CD14-positive monocyte (primary cell): ENCODE data around the gene CARD9. TPM values are rescaled to one million over a fixed set of nuclear protein-coding genes. Genes with fewer than 3 reads are reported as not detected.

Experiments
- DNase-seq, 3 donors: peaks; one replicate each; pipeline ENCODE4 v3.0.0-alpha.2; 2011 to 2022
- H2AFZ ChIP-seq: 2 replicates; pipeline ENCODE4 v1.6.0; 2012; ENCODE audit warnings: mild to moderate bottlenecking, low read depth, low read length, inconsistent platforms; ENCODE audit not compliant: insufficient read depth, poor library complexity, severe bottlenecking
- H3K27ac ChIP-seq, 2 donors: 1 replicate in 1 of 2; 2 replicates in 1 of 2; pipeline ENCODE4 v1.5.1; 2012 to 2013; ENCODE audit warnings: low read length in 2 of 2, control low read depth in 1 of 2, inconsistent platforms in 1 of 2, low read depth in 1 of 2, mild to moderate bottlenecking in 1 of 2
- H3K27me3 ChIP-seq, 2 donors: one replicate each; pipeline versions ENCODE4 v1.6.0 to v1.6.1; 2011 to 2013; ENCODE audit warnings: low read length in 2 of 2; ENCODE audit not compliant: control insufficient read depth in 2 of 2, insufficient read depth in 2 of 2
- H3K36me3 ChIP-seq, 2 donors: replicated peaks in 1 of 2; 1 replicate in 1 of 2; 2 replicates in 1 of 2; pipeline versions ENCODE4 v1.5.1 to v1.6.1; 2012 to 2013; ENCODE audit warnings: low read length in 2 of 2, control low read depth in 1 of 2, inconsistent platforms in 1 of 2, mild to moderate bottlenecking in 1 of 2; ENCODE audit not compliant: insufficient read depth in 2 of 2, control insufficient read depth in 1 of 2
- H3K4me1 ChIP-seq, 2 donors: 1 replicate in 1 of 2; 2 replicates in 1 of 2; pipeline versions ENCODE4 v1.5.1 to v1.6.1; 2012 to 2013; ENCODE audit warnings: low read length in 2 of 2, control low read depth in 1 of 2, inconsistent platforms in 1 of 2, mild to moderate bottlenecking in 1 of 2, moderate library complexity in 1 of 2; ENCODE audit not compliant: insufficient read depth in 2 of 2, control insufficient read depth in 1 of 2
- H3K4me2 ChIP-seq: replicated peaks from 2 replicates; pipeline ENCODE3; 2012; ENCODE audit warnings: low read length, moderate library complexity, mild to moderate bottlenecking; ENCODE audit not compliant: poor library complexity, severe bottlenecking; ENCODE audit errors: extremely low read depth
- H3K4me3 ChIP-seq, 3 experiments: fragments of 200-600 bp in 1 of 3; sonication (generic) in 1 of 3; replicated peaks in 1 of 3; 1 replicate in 2 of 3; 2 replicates in 1 of 3; pipeline ENCODE4 v1.5.1; 2011 to 2013; ENCODE audit warnings: low read length in 3 of 3, mild to moderate bottlenecking in 3 of 3, control low read depth in 2 of 3, low read depth in 2 of 3, inconsistent platforms in 1 of 3, moderate library complexity in 1 of 3
- H3K79me2 ChIP-seq: 2 replicates; pipeline ENCODE4 v1.6.0; 2012; ENCODE audit warnings: mild to moderate bottlenecking, control low read depth, inconsistent platforms, low read length, moderate library complexity; ENCODE audit not compliant: insufficient read depth
- H3K9ac ChIP-seq: 2 replicates; pipeline ENCODE4 v1.6.0; 2017; ENCODE audit warnings: low read length, mild to moderate bottlenecking; ENCODE audit not compliant: insufficient read depth, poor library complexity, severe bottlenecking
- H3K9me3 ChIP-seq, 2 donors: replicated peaks in 1 of 2; 1 replicate in 1 of 2; 2 replicates in 1 of 2; pipeline versions ENCODE4 v1.5.1 to v1.6.1; 2012 to 2013; ENCODE audit warnings: low read length in 2 of 2, control low read depth in 1 of 2; ENCODE audit not compliant: control insufficient read depth in 1 of 2, insufficient read depth in 1 of 2
- H4K20me1 ChIP-seq: 2 replicates; pipeline ENCODE4 v1.6.0; 2012; ENCODE audit warnings: mild to moderate bottlenecking, low read length, control low read depth, moderate library complexity; ENCODE audit not compliant: insufficient read depth
- H3K27ac Mint-ChIP-seq, 7 donors: one replicate each; pipeline ENCODE4 v1.8.0; 2020; ENCODE audit warnings: mild to moderate bottlenecking in 7 of 7, mixed read lengths in 7 of 7, moderate library complexity in 6 of 7, inconsistent platforms in 2 of 7
- H3K27me3 Mint-ChIP-seq, 3 donors: one replicate each; pipeline ENCODE4 v1.8.0; 2021 to 2022; ENCODE audit warnings: low read depth in 3 of 3, mild to moderate bottlenecking in 3 of 3, mixed read lengths in 3 of 3, moderate library complexity in 3 of 3, inconsistent platforms in 1 of 3
- H3K36me3 Mint-ChIP-seq, 2 donors: one replicate each; pipeline ENCODE4 v1.8.0; 2020; ENCODE audit warnings: mixed read lengths in 2 of 2, inconsistent platforms in 1 of 2, mild to moderate bottlenecking in 1 of 2
- H3K4me1 Mint-ChIP-seq: one replicate; pipeline ENCODE4 v1.8.0; 2020; ENCODE audit warnings: mild to moderate bottlenecking, mixed read lengths
- H3K4me3 Mint-ChIP-seq, 2 donors: one replicate each; pipeline ENCODE4 v1.8.0; 2020; ENCODE audit warnings: mild to moderate bottlenecking in 2 of 2, mixed read lengths in 2 of 2, moderate library complexity in 1 of 2
- H3K9me3 Mint-ChIP-seq, 7 donors: one replicate each; pipeline ENCODE4 v1.8.0; 2020 to 2022; ENCODE audit warnings: mixed read lengths in 7 of 7, mild to moderate bottlenecking in 6 of 7, moderate library complexity in 6 of 7, inconsistent platforms in 2 of 7
- WGBS: methylation state at CpG from one replicate; pipeline ENCODE4 v1.1.5; 2013; ENCODE audit warnings: missing lambda C conversion rate; ENCODE audit not compliant: insufficient coverage; 5-methylcytosine and 5-hydroxymethylcytosine counted together
- intact Hi-C, 2 donors: fragments of 100-400 bp; cut with micrococcal nuclease; formaldehyde crosslinking; loops; one replicate each; pipeline versions ENCODE4 v1.15.0 to v1.15.1; 2023
- polyA plus RNA-seq, 3 donors: library from polyadenylated mRNA; depleted of rRNA in 1 of 3; unstranded in 2 of 3; stranded (reverse) in 1 of 3; fragments of 300-500 nt in 2 of 3; fragments of >200 nt in 1 of 3; fragmentation: Illumina TruSeq in 2 of 3; gene quantifications; 1 replicate in 2 of 3; 2 replicates in 1 of 3; pipeline ENCODE4 v1.2.3, GENCODE V29; 2012 to 2021
- TF ChIP-seq, protein P1 (sequence below): fragments of 200-600 bp; IDR thresholded peaks from one replicate; pipeline ENCODE4 v1.8.0; 2022; ENCODE audit warnings: antibody characterized with exemption, mild to moderate bottlenecking

Gene CARD9
- polyA plus RNA-seq, 3 donors, result 34.3 to 108 (median 41.4) TPM

DNA sequence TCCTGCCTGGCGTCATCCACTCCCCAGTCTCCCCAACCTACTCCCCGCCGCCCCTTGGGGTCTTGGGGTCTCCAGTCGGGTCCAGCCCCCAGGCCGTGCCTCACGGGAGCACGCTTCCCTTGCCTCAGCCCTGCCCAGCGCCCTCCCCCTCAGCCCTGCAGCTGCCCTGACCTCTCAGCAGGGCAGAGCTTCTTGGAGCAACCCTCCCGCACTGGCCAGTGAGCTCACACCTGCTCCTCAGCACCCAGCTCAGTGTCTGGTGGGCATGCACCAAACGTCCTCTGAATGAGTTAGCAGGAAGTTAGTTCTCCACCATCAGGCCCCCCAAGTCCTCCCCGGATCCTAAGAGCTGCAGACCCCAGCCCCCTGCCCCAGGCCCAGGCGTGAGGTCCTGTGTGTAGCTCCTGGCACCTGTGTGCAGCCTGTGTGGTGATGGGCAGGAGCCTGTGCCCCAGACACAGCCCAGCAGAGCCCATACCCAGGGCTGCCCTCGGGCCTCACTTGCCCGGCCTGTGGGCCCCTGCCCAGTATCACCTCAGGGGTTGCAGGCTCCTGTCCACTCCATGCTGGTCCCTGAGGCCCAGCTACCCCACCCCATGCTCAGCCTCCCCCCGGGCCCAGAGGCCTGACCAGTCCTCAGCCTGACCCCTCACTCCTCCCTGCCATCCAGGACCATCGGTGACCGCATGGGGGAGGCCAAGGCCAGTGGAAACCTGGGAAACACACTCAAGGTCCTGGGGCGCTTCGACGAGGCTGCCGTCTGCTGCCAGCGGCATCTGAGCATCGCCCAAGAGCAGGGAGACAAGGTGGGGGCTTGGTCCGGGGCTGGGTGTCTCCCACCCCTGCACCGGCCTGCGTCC is 37.9 kb downstream of the CARD9 start:
- peak overlapping the region in 1 of 7 donors; percentile 32 for H3K27ac Mint-ChIP-seq
- no peaks in the 10 kb centered on the region for H3K27me3 Mint-ChIP-seq
- Histone ChIP-seq H3K36me3 (no peaks in the 10 kb centered on the region), H3K27me3 (no peaks in the 10 kb centered on the region), H3K4me3 (no peak overlapping the region), H3K9me3 (no peaks in the 10 kb centered on the region), H2AFZ (no peak overlapping the region), H3K9ac (no peak overlapping the region), H4K20me1 (no peaks in the 10 kb centered on the region), H3K27ac (no peak overlapping the region), H3K4me2 (no peak overlapping the region), H3K79me2 (no peaks in the 10 kb centered on the region), H3K4me1 (no peaks in the 10 kb centered on the region)
- no peak for DNase-seq
- intact Hi-C loops, result no loop called here
- no peaks in the 10 kb centered on the region for H3K9me3 Mint-ChIP-seq
- TF ChIP-seq, protein P1, sequence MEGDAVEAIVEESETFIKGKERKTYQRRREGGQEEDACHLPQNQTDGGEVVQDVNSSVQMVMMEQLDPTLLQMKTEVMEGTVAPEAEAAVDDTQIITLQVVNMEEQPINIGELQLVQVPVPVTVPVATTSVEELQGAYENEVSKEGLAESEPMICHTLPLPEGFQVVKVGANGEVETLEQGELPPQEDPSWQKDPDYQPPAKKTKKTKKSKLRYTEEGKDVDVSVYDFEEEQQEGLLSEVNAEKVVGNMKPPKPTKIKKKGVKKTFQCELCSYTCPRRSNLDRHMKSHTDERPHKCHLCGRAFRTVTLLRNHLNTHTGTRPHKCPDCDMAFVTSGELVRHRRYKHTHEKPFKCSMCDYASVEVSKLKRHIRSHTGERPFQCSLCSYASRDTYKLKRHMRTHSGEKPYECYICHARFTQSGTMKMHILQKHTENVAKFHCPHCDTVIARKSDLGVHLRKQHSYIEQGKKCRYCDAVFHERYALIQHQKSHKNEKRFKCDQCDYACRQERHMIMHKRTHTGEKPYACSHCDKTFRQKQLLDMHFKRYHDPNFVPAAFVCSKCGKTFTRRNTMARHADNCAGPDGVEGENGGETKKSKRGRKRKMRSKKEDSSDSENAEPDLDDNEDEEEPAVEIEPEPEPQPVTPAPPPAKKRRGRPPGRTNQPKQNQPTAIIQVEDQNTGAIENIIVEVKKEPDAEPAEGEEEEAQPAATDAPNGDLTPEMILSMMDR, result no peak
- no peaks in the 10 kb centered on the region for H3K36me3 Mint-ChIP-seq
- H3K4me1 Mint-ChIP-seq, result no peaks in the 10 kb centered on the region
- no peak overlapping the region for H3K4me3 Mint-ChIP-seq
- WGBS, result 94% methylated on average over 19 of the region's 26 CpGs

DNA sequence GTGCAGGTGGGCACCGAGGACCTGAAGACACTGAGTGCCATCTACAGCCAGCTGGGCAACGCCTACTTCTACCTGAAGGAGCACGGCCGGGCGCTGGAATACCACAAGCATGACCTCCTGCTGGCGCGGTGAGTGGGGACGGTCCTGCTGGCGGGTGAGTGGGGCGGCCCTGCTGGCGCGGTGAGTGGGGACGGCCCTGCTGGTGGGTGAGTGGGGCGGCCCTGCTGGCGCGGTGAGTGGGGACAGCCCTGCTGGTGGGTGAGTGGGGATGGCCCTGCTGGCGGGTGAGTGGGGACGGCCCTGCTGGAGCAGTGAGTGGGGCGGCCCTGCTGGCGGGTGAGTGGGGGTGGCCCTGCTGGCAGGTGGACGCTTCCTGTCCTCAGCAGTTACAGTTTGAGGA is 38.9 kb downstream of the CARD9 start:
- no peaks in the 10 kb centered on the region for H3K36me3 ChIP-seq
- H2AFZ ChIP-seq, result no peak overlapping the region
- intact Hi-C loops, result no loop called here
- no peak overlapping the region for H3K9ac ChIP-seq
- WGBS, result 95% methylated on average over 16 of the region's 21 CpGs
- no peak overlapping the region for H3K4me3 Mint-ChIP-seq
- H3K4me1 Mint-ChIP-seq, result no peaks in the 10 kb centered on the region
- no peaks in the 10 kb centered on the region for H3K27me3 ChIP-seq
- H3K36me3 Mint-ChIP-seq, result no peaks in the 10 kb centered on the region
- no peak overlapping the region for H3K27ac ChIP-seq
- H3K9me3 ChIP-seq, result no peaks in the 10 kb centered on the region
- H3K4me3 ChIP-seq, result no peak overlapping the region
- H3K4me2 ChIP-seq, result no peak overlapping the region
- TF ChIP-seq, protein P1, result no peak
- H3K79me2 ChIP-seq, result no peaks in the 10 kb centered on the region
- H3K9me3 Mint-ChIP-seq, result no peaks in the 10 kb centered on the region
- no peaks in the 10 kb centered on the region for H3K4me1 ChIP-seq
- no peak overlapping the region for H3K27ac Mint-ChIP-seq
- no peak for DNase-seq
- H3K27me3 Mint-ChIP-seq, result no peaks in the 10 kb centered on the region
- no peaks in the 10 kb centered on the region for H4K20me1 ChIP-seq
